ENCODE results near the gene MED15.

The MED15 gene

DNA sequence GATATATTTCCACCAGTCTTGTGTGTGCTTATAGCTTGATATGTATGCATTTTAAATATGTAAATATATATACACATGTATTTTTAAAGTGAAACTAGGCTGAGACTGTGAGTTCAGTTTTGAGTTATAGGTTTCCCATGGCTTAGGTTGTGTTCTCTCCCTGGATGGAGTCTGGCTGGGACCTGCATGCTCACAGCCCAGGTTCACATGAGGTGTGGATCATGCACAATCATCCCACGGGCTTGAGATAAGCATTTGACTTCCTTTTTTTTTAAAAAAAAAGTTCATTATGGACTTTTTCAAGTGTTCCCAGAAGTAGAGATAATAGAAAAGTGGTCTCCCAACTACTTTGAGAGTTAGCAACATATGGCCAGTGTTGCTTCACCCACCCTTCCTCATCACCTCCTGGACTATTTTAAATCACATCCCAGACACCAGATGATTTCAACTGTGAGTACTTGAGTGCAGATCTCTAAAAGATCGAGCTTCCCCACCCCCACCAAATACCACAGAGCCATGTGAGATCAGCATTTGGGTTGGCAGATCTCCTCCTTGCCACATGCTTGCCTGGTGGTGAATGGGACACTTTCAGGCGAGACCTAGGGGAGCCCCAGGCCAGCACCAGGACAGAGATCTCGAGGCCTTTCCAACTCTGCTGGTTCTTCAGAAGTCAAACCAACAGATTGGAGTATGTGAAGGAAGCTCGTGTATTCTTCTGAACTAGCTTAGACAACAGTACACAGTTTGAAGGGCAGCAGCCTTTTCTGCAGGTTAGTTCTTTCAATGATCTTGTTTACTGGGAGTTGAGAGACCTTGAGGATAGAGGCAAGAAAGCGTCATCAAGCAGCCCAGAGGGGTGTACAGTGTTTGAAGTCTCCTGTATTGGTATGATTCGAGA is 15.9 kb downstream of the MED15 start:
- TF ChIP-seq, protein P1, sequence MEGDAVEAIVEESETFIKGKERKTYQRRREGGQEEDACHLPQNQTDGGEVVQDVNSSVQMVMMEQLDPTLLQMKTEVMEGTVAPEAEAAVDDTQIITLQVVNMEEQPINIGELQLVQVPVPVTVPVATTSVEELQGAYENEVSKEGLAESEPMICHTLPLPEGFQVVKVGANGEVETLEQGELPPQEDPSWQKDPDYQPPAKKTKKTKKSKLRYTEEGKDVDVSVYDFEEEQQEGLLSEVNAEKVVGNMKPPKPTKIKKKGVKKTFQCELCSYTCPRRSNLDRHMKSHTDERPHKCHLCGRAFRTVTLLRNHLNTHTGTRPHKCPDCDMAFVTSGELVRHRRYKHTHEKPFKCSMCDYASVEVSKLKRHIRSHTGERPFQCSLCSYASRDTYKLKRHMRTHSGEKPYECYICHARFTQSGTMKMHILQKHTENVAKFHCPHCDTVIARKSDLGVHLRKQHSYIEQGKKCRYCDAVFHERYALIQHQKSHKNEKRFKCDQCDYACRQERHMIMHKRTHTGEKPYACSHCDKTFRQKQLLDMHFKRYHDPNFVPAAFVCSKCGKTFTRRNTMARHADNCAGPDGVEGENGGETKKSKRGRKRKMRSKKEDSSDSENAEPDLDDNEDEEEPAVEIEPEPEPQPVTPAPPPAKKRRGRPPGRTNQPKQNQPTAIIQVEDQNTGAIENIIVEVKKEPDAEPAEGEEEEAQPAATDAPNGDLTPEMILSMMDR (IDR thresholded peaks at IDR 0.05) = no peak

DNA sequence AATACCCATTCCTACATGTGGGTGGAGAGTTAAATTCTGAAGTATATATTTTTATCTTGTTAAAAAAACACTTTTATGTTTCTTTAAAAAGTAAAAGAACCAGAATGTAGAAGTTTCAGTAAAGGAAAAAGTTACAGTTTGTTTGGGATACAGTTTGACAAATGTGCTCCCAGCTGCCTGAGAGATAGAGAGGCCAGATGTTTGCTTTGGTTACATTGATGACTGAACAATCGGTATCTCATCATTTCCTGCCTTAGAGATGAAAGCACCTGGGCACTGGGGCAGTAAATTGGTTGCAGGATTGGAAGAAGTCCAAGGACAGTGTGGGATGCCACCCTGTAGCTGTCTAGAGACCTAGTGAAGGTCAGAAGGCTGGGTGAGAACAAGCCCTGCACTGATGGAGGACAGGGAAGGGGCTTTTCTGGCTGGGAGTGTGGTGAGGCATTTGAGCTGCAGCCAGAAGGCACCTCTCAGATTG is 16.6 kb downstream of the MED15 start:
- TF ChIP-seq, protein P1 (IDR thresholded peaks at IDR 0.05) = no peak

DNA sequence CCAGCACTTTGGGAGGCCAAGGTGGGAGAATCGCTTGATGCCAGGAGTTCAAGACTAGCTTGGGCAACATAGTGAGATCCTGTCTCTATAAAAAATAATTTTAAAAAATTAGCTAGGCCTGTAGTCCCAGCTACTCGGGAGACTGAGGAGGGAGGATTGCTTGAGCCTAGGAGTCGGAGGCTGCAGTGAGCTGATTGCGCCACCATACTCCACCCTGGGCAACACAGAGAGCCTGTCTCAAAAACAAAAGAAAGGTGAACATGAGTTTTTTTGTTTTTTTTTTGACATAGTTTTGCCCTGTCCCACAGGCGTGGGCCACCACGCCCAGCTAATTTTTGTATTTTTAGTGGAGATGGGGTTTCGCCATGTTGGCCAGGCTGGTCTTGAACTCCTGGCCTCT is 17.6 kb downstream of the MED15 start:
- TF ChIP-seq, protein P1 (IDR thresholded peaks at IDR 0.05) = no peak

DNA sequence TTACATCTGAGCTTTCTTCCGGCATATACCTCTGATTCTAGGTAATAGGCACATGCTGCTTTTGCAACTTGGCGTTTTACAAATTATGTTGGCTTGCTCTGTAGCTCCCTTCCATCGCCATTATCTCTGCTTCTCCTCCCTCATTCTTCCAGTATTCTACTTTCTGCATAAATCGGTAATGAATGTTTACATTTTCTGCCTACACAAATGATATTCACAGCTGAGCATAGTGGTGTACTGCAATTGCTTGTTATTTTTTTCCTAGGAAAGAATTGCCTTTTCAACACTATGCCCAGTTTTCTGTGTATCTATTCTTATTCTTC is 18.9 kb downstream of the MED15 start:
- TF ChIP-seq, protein P1 (IDR thresholded peaks at IDR 0.05) = no peak

GRCh38 chr22:20526628-20527355 is 19.4 kb downstream of the MED15 start:
- TF ChIP-seq, protein P1 (IDR thresholded peaks at IDR 0.05) = no peak

DNA sequence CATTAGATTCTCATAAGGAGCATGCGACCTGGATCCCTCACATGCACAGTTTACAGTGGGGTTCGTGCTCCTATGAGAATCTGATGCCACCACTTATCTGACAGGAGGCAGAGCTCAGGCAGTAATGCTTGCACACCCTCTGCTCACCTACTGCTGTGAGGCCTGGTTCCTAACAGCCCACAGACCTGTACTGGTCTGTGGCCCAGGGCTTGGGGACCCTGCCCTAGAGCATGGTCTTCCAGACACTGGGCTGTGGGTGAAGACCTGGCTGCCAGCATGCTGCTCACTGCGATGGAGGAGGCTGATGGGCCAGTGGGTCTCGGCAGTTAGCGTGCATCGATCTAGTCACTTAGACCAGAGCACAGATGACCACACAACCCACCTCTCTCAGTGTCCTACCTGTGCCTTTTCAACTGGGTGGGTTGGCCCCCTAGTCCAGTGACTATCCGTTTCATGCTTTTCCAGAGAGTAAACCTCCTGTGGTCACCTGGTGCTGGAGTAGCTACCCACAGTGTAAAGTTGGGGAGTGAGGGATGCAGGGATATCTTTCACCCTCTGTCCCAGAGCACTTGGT is 21.1 kb downstream of the MED15 start:
- TF ChIP-seq, protein P1 (IDR thresholded peaks at IDR 0.05) = no peak

GRCh38 chr22:20530368-20531153 is 23.2 kb downstream of the MED15 start:
- TF ChIP-seq, protein P1 (IDR thresholded peaks at IDR 0.05) = no peak
